ENCODE results near the gene OR8G1.

GRCh38 chr11:124276081-124276480, 35.2 kb downstream of the OR8G1 start:
- no peak for TF ChIP-seq EZH2 (IDR thresholded peaks at IDR 0.05; ENCODE audit: borderline replicate concordance, low read depth, low read length, poor library complexity, severe bottlenecking)
- TF ChIP-seq CTCF (conservative IDR thresholded peaks at IDR 0.05; ENCODE audit: low read depth, low read length), result no peak

Data from A673 (cell line).